ENCODE results near the gene FNTB.

Gene FNTB

DNA sequence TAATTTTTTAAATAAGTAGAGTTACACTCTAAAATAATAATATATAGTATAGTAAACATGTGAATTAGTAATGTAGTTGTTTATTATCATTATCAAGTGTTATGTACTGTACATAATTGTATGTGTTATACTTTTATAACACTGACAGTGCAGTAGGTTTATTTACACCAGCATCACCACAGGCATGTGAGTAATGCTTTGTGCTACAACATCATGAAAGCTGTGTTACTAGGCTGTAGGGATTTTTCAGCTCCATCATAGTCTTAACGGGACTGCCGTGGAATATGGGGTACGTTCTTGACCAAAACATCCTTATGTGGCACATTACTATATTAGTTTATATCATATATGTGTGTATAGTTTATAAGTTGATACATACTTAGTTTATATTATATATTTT is 8.6 kb downstream of the FNTB start:
- H3K27ac ChIP-seq: no peak overlapping the region
- TF ChIP-seq, protein P1, sequence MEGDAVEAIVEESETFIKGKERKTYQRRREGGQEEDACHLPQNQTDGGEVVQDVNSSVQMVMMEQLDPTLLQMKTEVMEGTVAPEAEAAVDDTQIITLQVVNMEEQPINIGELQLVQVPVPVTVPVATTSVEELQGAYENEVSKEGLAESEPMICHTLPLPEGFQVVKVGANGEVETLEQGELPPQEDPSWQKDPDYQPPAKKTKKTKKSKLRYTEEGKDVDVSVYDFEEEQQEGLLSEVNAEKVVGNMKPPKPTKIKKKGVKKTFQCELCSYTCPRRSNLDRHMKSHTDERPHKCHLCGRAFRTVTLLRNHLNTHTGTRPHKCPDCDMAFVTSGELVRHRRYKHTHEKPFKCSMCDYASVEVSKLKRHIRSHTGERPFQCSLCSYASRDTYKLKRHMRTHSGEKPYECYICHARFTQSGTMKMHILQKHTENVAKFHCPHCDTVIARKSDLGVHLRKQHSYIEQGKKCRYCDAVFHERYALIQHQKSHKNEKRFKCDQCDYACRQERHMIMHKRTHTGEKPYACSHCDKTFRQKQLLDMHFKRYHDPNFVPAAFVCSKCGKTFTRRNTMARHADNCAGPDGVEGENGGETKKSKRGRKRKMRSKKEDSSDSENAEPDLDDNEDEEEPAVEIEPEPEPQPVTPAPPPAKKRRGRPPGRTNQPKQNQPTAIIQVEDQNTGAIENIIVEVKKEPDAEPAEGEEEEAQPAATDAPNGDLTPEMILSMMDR (conservative IDR thresholded peaks at IDR 0.05): no peak

DNA sequence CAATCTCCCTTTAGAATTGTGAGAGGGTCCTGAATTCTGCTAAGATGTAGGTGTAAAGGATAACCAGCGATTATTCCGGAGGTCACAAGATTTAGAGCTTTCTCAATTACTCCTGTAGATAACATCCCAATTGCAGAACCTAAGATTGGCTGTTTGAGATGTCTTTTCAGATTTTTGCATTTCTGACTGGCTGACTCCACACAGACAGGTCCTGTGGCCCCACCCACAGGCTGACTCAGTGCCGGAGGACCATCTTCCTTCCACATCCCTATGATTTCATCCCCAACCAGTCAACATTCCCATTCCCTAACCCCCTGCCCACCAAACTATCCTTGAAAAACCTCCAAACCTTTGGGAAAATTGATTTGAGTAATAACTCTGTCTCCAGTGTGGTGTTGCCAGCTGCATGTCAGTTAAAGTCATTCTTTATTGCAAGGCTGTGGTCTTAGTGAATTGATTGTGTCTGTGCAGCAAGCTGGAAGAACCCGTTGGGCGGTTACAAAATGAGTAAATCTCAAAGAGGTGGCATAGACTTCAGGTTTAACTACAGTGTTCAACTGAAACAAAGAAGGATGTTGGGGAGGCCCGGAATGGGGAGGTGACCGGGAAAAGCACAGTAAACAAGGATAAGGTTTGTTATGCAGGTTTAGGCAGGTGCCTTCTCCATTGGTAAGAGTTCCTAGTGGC is 10.6 kb downstream of the FNTB start:
- no peak overlapping the region for H3K27ac ChIP-seq

DNA sequence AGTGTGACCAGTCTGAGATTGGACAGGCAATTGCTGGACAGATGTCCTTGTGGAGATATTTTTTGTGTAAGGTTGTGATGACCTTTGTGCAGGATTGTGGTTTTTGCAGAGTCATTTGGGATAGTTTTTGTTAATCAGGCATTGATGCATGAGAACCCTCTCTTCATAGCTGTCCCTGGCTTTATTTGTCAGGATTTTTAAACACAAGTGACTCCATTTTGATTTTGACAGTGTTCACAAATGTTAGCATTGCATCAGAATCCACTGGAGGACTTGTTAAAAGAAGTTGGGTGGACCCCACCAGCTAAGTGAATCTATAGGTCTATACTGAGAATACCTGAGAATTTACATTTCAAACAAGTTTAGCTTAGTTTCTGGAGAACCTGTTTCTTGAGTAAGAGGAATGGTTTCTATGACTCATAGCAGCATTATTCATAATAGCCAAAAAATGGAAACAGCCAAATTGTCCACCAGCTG is 11.8 kb downstream of the FNTB start:
- H3K27ac ChIP-seq: no peak overlapping the region

More for the DNA sequence above, 10.6 kb downstream of the FNTB start:
- TF ChIP-seq, protein P1 (conservative IDR thresholded peaks at IDR 0.05): no peak

DNA sequence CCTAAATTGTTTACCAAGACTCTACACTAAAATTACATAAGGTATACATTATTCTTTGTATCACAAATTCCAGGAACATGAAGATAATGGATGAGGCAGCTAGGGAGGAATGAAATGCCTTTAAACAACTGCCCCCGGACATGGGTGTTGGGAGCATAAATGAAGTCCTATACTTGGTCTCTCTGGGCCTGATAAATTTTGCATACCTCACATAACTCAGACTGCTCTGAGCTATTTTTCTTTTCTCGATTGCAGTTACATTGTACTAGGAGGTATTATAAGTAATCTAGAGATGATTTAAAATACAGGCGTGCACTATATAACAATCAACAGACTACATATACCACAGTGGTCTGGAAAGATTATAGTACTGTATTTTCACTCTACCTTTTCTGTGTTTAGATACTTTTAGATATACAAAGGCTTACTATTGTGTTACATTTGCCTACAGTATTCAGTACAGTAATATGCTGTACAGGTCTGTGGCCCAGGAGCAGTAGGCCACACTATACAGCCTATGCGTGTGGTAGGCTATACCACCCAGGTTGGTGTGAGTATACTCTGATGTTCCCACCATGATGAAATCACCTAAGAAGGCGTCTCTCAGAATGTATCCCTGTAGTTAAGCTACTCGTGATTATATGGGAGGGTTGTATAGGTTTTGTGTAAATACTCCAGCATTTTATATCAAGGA is 14.3 kb downstream of the FNTB start:
- TF ChIP-seq, protein P1 (conservative IDR thresholded peaks at IDR 0.05): no peak
- H3K27ac ChIP-seq: no peak overlapping the region

More for the DNA sequence above, 11.8 kb downstream of the FNTB start:
- TF ChIP-seq, protein P1 (conservative IDR thresholded peaks at IDR 0.05): no peak

DNA sequence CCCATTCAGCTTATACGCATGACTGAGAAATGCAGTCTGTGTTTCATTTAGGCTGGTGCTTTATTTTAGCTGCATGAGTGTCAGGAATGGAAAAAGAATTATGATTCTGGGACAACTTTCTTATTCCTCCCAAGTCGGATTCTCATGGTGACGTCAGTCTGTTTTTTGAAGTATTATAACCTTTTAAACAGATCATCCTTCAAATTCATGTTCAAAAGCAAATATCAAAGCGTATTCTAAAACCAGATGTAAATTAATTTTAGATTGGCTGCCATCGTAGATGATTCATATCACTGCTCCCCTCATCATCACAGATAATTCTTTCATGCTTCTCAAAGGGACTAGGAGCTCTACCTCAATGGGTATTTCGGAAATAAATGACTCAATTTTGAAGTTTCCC is 15.0 kb downstream of the FNTB start:
- TF ChIP-seq, protein P1 (conservative IDR thresholded peaks at IDR 0.05): no peak
- no peak overlapping the region for H3K27ac ChIP-seq

DNA sequence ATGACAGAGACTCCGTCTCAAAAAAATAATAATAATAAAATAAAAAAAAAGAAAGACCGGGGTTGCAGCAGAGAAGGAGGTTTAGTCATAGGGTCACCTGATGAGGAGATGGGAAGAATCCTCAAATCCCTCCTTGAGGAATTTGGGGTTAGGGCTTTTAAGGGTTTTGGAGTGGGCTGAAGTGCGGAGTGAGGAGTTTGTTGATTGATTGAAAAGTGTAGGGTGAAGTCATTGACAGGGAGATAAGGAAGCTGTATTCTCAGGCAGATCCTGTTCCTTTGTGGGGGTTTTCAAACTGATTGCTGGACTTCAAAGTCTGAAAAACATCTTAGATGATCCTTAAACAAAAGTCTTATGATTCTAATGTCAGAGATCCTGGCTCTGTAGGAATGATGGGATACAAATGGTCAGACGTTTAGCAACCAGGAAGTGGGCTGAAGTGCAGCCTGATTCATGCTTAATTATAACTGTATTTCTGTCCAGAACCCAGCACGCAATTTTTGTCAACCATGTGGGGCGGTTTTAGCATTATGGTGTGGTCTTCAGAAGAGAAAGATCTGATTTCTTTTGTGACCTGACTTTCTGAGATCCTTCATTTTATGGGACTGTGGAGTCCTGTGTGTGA is 16.0 kb downstream of the FNTB start:
- H3K27ac ChIP-seq: no peak overlapping the region
- TF ChIP-seq, protein P1 (conservative IDR thresholded peaks at IDR 0.05): no peak

DNA sequence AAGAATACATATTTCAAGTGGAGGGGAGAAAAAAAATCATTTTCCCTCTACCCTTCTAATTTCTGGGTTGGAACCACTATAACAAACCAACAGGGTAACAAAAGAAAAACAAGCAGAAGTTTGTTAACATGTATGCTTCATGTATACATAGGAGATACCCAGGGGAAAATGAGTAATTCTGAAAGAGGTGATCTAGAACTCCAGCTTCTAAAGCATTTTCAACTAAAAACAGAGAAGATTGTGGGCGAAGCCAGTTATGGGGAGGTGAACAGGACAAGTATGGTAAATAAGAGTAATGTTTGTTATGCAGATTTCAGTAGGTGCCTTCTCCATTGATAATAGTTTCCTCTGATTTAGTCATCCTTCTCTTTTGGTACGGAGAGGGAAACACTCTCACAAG is 16.7 kb downstream of the FNTB start:
- TF ChIP-seq, protein P1 (conservative IDR thresholded peaks at IDR 0.05): no peak
- no peak overlapping the region for H3K27ac ChIP-seq
